Limb (tissue), 2 donors: ENCODE measurements around the gene TMEM200A.

ENCODE experiments used
- DNase-seq, 2 donors: peaks; one replicate each; pipeline ENCODE4 v3.0.0-alpha.2; 2016; ENCODE audit errors: extremely low spot score in 2 of 2

The TMEM200A gene

GRCh38 chr6:130377371-130377770 is 11.6 kb downstream of the TMEM200A start:
- no peak for DNase-seq

- no peak for DNase-seq
Observed at GRCh38 chr6:130377915-130378314, 12.1 kb downstream of the TMEM200A start.

- no peak for DNase-seq
Observed at GRCh38 chr6:130379223-130379622, 13.4 kb downstream of the TMEM200A start.

GRCh38 chr6:130381012-130381411 is 15.2 kb downstream of the TMEM200A start:
- DNase-seq: no peak

GRCh38 chr6:130381459-130382380 is 15.9 kb downstream of the TMEM200A start:
- DNase-seq: no peak

GRCh38 chr6:130382872-130383490 is 17.2 kb downstream of the TMEM200A start:
- DNase-seq: no peak

- no peak for DNase-seq
Observed at GRCh38 chr6:130385064-130385695, 19.4 kb downstream of the TMEM200A start.

GRCh38 chr6:130389142-130389541 is 23.3 kb downstream of the TMEM200A start:
- no peak for DNase-seq

GRCh38 chr6:130390890-130391289 is 25.1 kb downstream of the TMEM200A start:
- no peak for DNase-seq

- no peak for DNase-seq
Observed at GRCh38 chr6:130393306-130393705, 27.5 kb downstream of the TMEM200A start.

GRCh38 chr6:130394246-130394645 is 28.4 kb downstream of the TMEM200A start:
- no peak for DNase-seq

- DNase-seq: no peak
Observed at GRCh38 chr6:130395164-130395563, 29.3 kb downstream of the TMEM200A start.

GRCh38 chr6:130396722-130397121 is 30.9 kb downstream of the TMEM200A start:
- DNase-seq: no peak

- DNase-seq: no peak
Observed at GRCh38 chr6:130405549-130405948, 39.7 kb downstream of the TMEM200A start.

GRCh38 chr6:130407032-130407431 is 41.2 kb downstream of the TMEM200A start:
- DNase-seq: no peak

GRCh38 chr6:130409418-130410100 is 43.7 kb downstream of the TMEM200A start:
- DNase-seq: no peak

- no peak for DNase-seq
Observed at GRCh38 chr6:130411481-130411880, 45.7 kb downstream of the TMEM200A start.

GRCh38 chr6:130412556-130413290 is 46.9 kb downstream of the TMEM200A start:
- DNase-seq: no peak

GRCh38 chr6:130417951-130418350 is 52.1 kb downstream of the TMEM200A start:
- DNase-seq: no peak

- no peak for DNase-seq
Observed at GRCh38 chr6:130420911-130421310, 55.1 kb downstream of the TMEM200A start.

- DNase-seq: no peak
Observed at GRCh38 chr6:130421585-130421984, 55.8 kb downstream of the TMEM200A start.
